ENCODE measurements around the gene RNGTT. TPM values are rescaled to one million over a fixed set of nuclear protein-coding genes. Genes with fewer than 3 reads are reported as not detected.

RNGTT gene
- total RNA-seq, 1 experiment from 2014 or later, result 31.5 TPM

DNA sequence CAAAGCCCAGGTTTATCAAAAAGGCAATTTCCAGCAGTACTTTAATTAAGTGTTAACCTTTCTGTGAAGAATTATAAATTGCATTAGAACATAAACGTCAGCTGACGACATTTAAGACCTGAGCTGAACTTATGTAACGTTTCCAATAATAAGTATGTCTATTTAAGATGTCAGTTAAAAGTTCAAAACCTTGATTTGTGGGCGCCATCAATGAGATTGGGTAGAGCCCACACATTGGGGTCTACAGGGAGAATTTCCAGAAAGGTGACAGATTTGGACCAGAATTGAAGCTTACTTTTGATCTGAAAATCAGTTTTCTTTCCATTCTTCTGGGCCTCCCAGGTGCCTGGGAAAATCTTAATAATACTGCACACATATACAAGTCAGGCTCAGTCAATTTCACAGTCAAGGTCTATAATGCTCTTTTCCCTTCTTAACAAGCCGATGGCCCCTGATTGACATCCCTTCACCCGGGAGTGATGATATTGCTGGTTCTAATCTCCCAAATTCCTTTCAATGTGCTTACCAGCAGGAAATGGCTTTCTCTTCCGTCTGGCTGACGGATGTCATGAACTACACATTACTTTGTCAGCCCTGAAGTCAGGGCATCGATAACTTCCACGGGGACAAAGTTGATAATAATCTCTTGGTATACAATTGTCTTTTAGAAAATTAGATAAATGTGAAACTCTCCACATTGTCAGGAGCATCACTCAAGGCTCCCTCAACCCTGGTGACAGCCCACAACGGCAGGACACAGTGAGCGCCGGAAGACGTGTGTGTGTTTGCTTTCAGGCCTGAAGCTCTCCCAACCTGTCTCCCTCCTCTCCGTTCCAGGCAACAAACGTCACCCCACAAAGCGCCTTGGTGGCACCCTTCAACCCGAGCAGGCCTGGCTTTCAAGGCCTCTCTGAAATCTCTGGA lies 400.8 kb downstream of the RNGTT start:
- DNase-seq (ENCODE audit: low read depth), result no peak

DNA sequence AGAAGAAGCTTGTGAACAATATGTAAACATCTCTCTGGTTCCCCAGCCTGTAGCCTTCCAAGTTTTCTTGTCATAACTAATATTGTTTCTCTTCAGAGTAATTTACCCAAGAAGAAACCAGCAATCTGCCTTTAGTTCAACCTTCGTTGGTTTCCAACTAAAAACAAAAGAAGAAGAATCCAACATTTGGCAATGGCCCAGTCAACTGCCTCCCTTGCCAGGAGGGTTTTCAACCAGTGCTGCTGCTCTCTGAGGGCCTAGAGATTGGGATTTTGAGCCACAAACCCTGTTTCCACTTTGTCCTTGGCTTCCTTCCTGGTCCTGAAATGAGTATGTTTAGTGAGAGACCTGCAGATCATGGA lies 401.5 kb downstream of the RNGTT start:
- no peak for DNase-seq (ENCODE audit: low read depth)

GRCh38 chr6:88561034-88561953 lies 402.1 kb downstream of the RNGTT start:
- no peak for DNase-seq (ENCODE audit: low read depth)

Other genes with a start within 250 kb of the RNGTT start
- gene PNRC1, start 117.1 kb upstream of the RNGTT start, total RNA-seq (2014; rRNA removed), result 28.7 and 35.6 TPM in 2 replicates
- gene SRSF12, start 154.5 kb upstream of the RNGTT start, total RNA-seq (2014; rRNA removed), result not detected in 2 replicates
- gene PM20D2, start 182.4 kb upstream of the RNGTT start, total RNA-seq (2014; rRNA removed), result 4.6 and 4.9 TPM in 2 replicates